Measurements from ENCODE around the gene RAPH1.

- TF ChIP-seq TAF1 (IDR thresholded peaks at IDR 0.05; ENCODE audit: borderline replicate concordance, low read depth, low read length), result no peak
- TF ChIP-seq POLR2A (IDR thresholded peaks at IDR 0.05; ENCODE audit: low read depth, low read length), result no peak
These were observed 16.7 kb upstream of the RAPH1 start for GRCh38 chr2:203551778-203552177.

Measured in GM12892 (cell line).